ENCODE measurements around the gene ETV6.

The ETV6 gene

DNA sequence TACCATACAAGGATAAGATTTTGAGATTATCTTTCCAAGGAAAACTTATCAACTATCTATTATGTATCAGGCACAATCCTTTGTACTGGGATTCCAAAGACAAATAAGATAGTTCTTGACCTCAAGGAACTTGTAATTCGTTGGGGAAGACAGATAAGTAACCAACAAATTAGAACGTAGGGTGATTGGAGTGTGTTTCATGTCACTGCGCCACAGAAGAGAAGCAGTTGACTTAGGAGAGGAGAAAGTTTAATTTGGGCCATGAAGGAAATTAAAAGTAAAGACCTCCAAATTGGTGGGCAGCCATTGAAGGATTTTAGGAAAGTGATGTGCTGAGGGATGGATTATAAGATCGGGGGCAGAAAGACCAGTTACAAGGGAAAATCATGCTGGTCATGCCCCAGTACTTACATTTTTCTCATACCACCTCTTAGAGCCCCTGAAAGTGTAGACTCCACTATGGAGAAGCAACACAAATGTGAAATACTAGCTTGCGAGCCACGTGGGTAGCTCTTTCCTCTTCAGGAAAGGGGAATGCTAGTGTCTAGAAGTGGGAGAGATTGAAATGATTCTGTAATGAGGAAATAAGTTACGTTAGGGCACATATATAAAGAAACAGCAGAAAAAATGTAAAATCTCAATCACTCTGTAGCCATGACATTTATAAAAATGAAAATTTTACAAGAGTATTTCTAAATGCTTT is 148.7 kb downstream of the ETV6 start:
- Histone ChIP-seq H3K23ac (ENCODE audit: low read length) (no peak overlapping the region), H3K18ac (ENCODE audit: low read length) (no peak overlapping the region), H3K36me3 (ENCODE audit: control insufficient read depth, insufficient read depth, low read length) (no peaks in the 10 kb centered on the region), H3K27me3 (ENCODE audit: insufficient read depth, low read length, poor library complexity) (no peaks in the 10 kb centered on the region), H2BK120ac (ENCODE audit: low read depth, low read length) (no peak overlapping the region), H3K79me2 (ENCODE audit: control insufficient read depth, insufficient read depth, low read length) (no peaks in the 10 kb centered on the region), H3K27ac (ENCODE audit: low read depth, low read length) (no peak overlapping the region), H3K4ac (ENCODE audit: low read depth, low read length) (no peak overlapping the region), H3K4me2 (ENCODE audit: low read length) (no peak overlapping the region), H3K9ac (ENCODE audit: low read length) (no peak overlapping the region), H3K56ac (ENCODE audit: low read length) (no peak overlapping the region), H4K5ac (ENCODE audit: low read length) (no peak overlapping the region), H4K8ac (ENCODE audit: low read depth, low read length) (no peak overlapping the region), H3K79me1 (ENCODE audit: low read length) (no peaks in the 10 kb centered on the region), H3K4me1 (ENCODE audit: control insufficient read depth, low read depth, low read length) (peaks cover 11% of the 10 kb centered on the region), H2BK15ac (replicated peaks; ENCODE audit: low read depth) (no peak overlapping the region), H2AK5ac (ENCODE audit: low read length) (no peak overlapping the region), H3K4me3 (ENCODE audit: low read length) (no peak overlapping the region), H2BK5ac (ENCODE audit: low read length) (no peak overlapping the region)
- WGBS (ENCODE audit: extremely low coverage, insufficient coverage, low lambda C conversion rate) = no CpG with 5 or more reads among the region's 7 CpGs
- DNase-seq = no peak

DNA sequence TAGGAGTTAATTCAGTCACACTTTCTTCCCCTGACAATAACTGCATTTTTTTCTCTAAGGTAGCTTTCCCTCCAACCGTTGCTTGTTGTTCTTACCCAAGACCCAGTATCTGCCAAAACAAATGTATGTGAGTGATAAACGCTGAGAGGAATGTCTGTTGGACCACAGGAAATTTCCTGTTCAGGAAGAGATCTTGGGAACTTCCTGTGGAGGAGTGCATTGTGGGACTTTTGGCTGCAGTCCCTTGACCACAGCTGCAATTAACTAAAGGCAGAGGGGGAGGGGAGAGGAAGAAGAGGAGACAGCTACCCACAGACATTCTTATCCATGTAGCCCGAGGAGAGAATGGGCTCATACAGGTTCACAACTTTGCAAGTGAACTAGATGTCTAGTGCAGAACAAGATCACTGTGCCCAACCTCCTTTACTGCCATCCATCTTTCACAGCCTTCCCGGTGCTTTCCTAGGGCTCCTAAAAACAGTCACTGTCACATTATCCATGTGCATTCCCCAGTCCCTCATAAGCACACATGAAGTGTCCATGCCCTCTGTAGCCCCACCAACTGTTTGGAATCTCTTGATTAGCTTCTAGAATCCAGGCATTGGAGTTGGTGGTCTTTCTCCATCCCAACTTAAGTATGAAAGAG is 149.5 kb downstream of the ETV6 start:
- H3K79me2 ChIP-seq (ENCODE audit: control insufficient read depth, insufficient read depth, low read length) = no peaks in the 10 kb centered on the region
- H2BK120ac ChIP-seq (ENCODE audit: low read depth, low read length) = no peak overlapping the region
- H3K79me1 ChIP-seq (ENCODE audit: low read length) = no peaks in the 10 kb centered on the region
- no peak overlapping the region for H2BK5ac ChIP-seq (ENCODE audit: low read length)
- no peak overlapping the region for H3K23ac ChIP-seq (ENCODE audit: low read length)
- no peak overlapping the region for H3K56ac ChIP-seq (ENCODE audit: low read length)
- H3K27ac ChIP-seq (ENCODE audit: low read depth, low read length) = no peak overlapping the region
- H2BK15ac ChIP-seq (replicated peaks; ENCODE audit: low read depth) = no peak overlapping the region
- peak; percentile 37 for DNase-seq
- H3K4me3 ChIP-seq (ENCODE audit: low read length) = no peak overlapping the region
- peaks cover 11% of the 10 kb centered on the region for H3K4me1 ChIP-seq (ENCODE audit: control insufficient read depth, low read depth, low read length)
- no CpG with 5 or more reads among the region's 4 CpGs for WGBS (ENCODE audit: extremely low coverage, insufficient coverage, low lambda C conversion rate)
- no peak overlapping the region for H3K4ac ChIP-seq (ENCODE audit: low read depth, low read length)
- H3K4me2 ChIP-seq (ENCODE audit: low read length) = no peak overlapping the region
- H3K18ac ChIP-seq (ENCODE audit: low read length) = no peak overlapping the region
- no peak overlapping the region for H4K5ac ChIP-seq (ENCODE audit: low read length)
- H2AK5ac ChIP-seq (ENCODE audit: low read length) = no peak overlapping the region
- no peaks in the 10 kb centered on the region for H3K27me3 ChIP-seq (ENCODE audit: insufficient read depth, low read length, poor library complexity)
- no peak overlapping the region for H4K8ac ChIP-seq (ENCODE audit: low read depth, low read length)
- H3K36me3 ChIP-seq (ENCODE audit: control insufficient read depth, insufficient read depth, low read length) = no peaks in the 10 kb centered on the region
- H3K9ac ChIP-seq (ENCODE audit: low read length) = no peak overlapping the region

DNA sequence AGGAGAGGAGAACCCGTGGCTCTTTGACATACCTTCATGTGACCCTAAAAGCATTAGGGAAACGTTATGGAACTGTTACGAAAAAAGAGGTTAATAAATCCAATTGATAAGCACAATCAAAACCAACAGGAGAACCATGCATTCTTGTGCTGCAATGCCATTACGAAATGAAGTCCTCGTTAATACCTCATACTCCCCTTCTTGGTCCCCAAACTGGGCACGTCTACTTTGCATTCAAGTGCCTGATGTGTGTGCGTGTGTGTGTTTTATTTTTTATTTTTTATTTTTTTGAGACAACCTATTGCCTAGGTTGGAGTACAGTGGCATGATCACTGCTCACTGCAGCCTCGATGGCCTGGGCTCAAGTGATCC is 150.0 kb downstream of the ETV6 start:
- H2BK120ac ChIP-seq (ENCODE audit: low read depth, low read length) = no peak overlapping the region
- H4K5ac ChIP-seq (ENCODE audit: low read length) = no peak overlapping the region
- H2AK5ac ChIP-seq (ENCODE audit: low read length) = no peak overlapping the region
- H3K4me3 ChIP-seq (ENCODE audit: low read length) = no peak overlapping the region
- no peak overlapping the region for H3K27ac ChIP-seq (ENCODE audit: low read depth, low read length)
- no peak overlapping the region for H3K18ac ChIP-seq (ENCODE audit: low read length)
- no peak overlapping the region for H3K4me2 ChIP-seq (ENCODE audit: low read length)
- no CpG with 5 or more reads among the region's 8 CpGs for WGBS (ENCODE audit: extremely low coverage, insufficient coverage, low lambda C conversion rate)
- DNase-seq = no peak
- no peak overlapping the region for H3K4ac ChIP-seq (ENCODE audit: low read depth, low read length)
- H3K36me3 ChIP-seq (ENCODE audit: control insufficient read depth, insufficient read depth, low read length) = no peaks in the 10 kb centered on the region
- H2BK15ac ChIP-seq (replicated peaks; ENCODE audit: low read depth) = no peak overlapping the region
- H3K79me1 ChIP-seq (ENCODE audit: low read length) = no peaks in the 10 kb centered on the region
- H3K56ac ChIP-seq (ENCODE audit: low read length) = no peak overlapping the region
- H3K9ac ChIP-seq (ENCODE audit: low read length) = no peak overlapping the region
- no peaks in the 10 kb centered on the region for H3K27me3 ChIP-seq (ENCODE audit: insufficient read depth, low read length, poor library complexity)
- H3K79me2 ChIP-seq (ENCODE audit: control insufficient read depth, insufficient read depth, low read length) = no peaks in the 10 kb centered on the region
- no peak overlapping the region for H4K8ac ChIP-seq (ENCODE audit: low read depth, low read length)
- peaks cover 11% of the 10 kb centered on the region for H3K4me1 ChIP-seq (ENCODE audit: control insufficient read depth, low read depth, low read length)
- H2BK5ac ChIP-seq (ENCODE audit: low read length) = no peak overlapping the region
- H3K23ac ChIP-seq (ENCODE audit: low read length) = no peak overlapping the region

DNA sequence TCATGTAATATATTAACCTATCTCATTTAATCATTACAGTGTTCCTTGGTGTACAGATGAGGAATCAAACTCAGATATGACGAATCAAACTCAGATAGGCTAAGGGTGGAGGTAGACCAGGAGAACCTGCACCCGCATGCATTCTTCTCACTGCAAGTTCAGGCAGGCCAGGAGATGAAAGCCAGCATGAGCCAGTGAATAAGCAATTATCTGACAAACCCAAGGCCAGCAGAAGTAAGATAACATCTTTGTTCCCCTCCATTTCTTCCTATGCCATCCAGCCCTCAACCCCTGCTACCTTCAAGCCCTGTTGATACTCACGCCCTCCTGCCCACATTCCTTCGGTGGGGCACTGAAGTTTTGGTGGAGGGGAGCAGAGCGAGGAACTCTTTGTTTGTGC is 152.2 kb downstream of the ETV6 start:
- Histone ChIP-seq H4K5ac (ENCODE audit: low read length) (no peak overlapping the region), H3K4me2 (ENCODE audit: low read length) (no peak overlapping the region), H3K18ac (ENCODE audit: low read length) (peak overlapping the region; percentile 3), H2AK5ac (ENCODE audit: low read length) (no peak overlapping the region), H3K9ac (ENCODE audit: low read length) (no peak overlapping the region), H3K27me3 (ENCODE audit: insufficient read depth, low read length, poor library complexity) (no peaks in the 10 kb centered on the region), H3K56ac (ENCODE audit: low read length) (no peak overlapping the region), H3K4me3 (ENCODE audit: low read length) (no peak overlapping the region), H3K23ac (ENCODE audit: low read length) (no peak overlapping the region), H3K4me1 (ENCODE audit: control insufficient read depth, low read depth, low read length) (peaks cover 3% of the 10 kb centered on the region), H4K8ac (ENCODE audit: low read depth, low read length) (no peak overlapping the region), H2BK120ac (ENCODE audit: low read depth, low read length) (no peak overlapping the region), H3K79me1 (ENCODE audit: low read length) (no peaks in the 10 kb centered on the region), H3K79me2 (ENCODE audit: control insufficient read depth, insufficient read depth, low read length) (no peaks in the 10 kb centered on the region), H3K36me3 (ENCODE audit: control insufficient read depth, insufficient read depth, low read length) (no peaks in the 10 kb centered on the region), H2BK5ac (ENCODE audit: low read length) (no peak overlapping the region), H3K27ac (ENCODE audit: low read depth, low read length) (no peak overlapping the region), H3K4ac (ENCODE audit: low read depth, low read length) (no peak overlapping the region), H2BK15ac (replicated peaks; ENCODE audit: low read depth) (no peak overlapping the region)
- no CpG with 5 or more reads among the region's 5 CpGs for WGBS (ENCODE audit: extremely low coverage, insufficient coverage, low lambda C conversion rate)
- DNase-seq = no peak

DNA sequence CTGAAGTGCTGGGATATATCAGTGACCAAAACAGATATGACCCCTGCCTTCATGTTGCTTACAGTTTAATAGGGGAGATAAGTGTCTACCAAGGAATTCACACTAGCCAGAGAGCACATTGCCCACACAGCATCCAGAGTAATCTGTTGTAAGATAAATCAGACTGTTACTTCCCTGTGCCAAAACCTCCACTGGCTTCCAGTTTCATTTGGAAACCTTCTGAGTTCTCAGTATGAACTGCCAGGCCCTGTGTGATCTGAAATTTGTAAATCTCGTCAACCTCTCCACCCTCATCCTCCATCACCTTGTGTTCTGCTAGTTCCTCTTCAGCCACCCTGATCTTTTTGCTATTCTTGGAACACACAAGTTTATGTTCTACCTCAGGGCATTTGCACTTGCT is 154.7 kb downstream of the ETV6 start:
- H3K4ac ChIP-seq (ENCODE audit: low read depth, low read length) = no peak overlapping the region
- no peak overlapping the region for H3K4me2 ChIP-seq (ENCODE audit: low read length)
- H3K27ac ChIP-seq (ENCODE audit: low read depth, low read length) = no peak overlapping the region
- no peak overlapping the region for H3K9ac ChIP-seq (ENCODE audit: low read length)
- no peak overlapping the region for H2BK120ac ChIP-seq (ENCODE audit: low read depth, low read length)
- H3K23ac ChIP-seq (ENCODE audit: low read length) = no peak overlapping the region
- no peaks in the 10 kb centered on the region for H3K79me2 ChIP-seq (ENCODE audit: control insufficient read depth, insufficient read depth, low read length)
- no peak for DNase-seq
- H3K56ac ChIP-seq (ENCODE audit: low read length) = no peak overlapping the region
- no CpG with 5 or more reads among the region's 1 CpG for WGBS (ENCODE audit: extremely low coverage, insufficient coverage, low lambda C conversion rate)
- no peak overlapping the region for H2BK15ac ChIP-seq (replicated peaks; ENCODE audit: low read depth)
- no peaks in the 10 kb centered on the region for H3K36me3 ChIP-seq (ENCODE audit: control insufficient read depth, insufficient read depth, low read length)
- no peak overlapping the region for H4K5ac ChIP-seq (ENCODE audit: low read length)
- H3K4me3 ChIP-seq (ENCODE audit: low read length) = no peak overlapping the region
- peaks cover 3% of the 10 kb centered on the region for H3K4me1 ChIP-seq (ENCODE audit: control insufficient read depth, low read depth, low read length)
- no peaks in the 10 kb centered on the region for H3K79me1 ChIP-seq (ENCODE audit: low read length)
- no peak overlapping the region for H2BK5ac ChIP-seq (ENCODE audit: low read length)
- H3K27me3 ChIP-seq (ENCODE audit: insufficient read depth, low read length, poor library complexity) = no peaks in the 10 kb centered on the region
- H3K18ac ChIP-seq (ENCODE audit: low read length) = no peak overlapping the region
- no peak overlapping the region for H2AK5ac ChIP-seq (ENCODE audit: low read length)
- no peak overlapping the region for H4K8ac ChIP-seq (ENCODE audit: low read depth, low read length)

DNA sequence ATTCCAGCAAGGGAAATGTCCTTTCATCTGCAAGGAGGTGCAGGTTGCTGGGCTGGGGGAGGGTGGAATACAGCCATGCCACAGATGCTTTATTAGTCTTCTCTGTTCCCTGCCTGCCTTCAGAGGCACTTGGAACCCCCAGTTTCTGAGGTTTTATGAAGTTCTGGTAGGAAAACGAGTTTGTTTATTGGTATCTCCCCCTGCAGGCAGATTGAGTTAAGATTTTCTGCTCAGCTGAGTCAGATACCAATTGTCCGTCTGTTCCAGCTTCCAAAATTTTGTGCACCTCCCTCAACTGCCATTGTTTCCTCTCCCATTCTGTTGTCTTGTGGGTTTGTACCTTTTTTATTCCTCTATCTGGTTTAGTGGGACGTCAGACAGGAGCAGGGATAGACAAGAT is 155.6 kb downstream of the ETV6 start:
- Histone ChIP-seq H3K4me1 (ENCODE audit: control insufficient read depth, low read depth, low read length) (peaks cover 3% of the 10 kb centered on the region), H3K9ac (ENCODE audit: low read length) (no peak overlapping the region), H4K5ac (ENCODE audit: low read length) (no peak overlapping the region), H3K4me3 (ENCODE audit: low read length) (no peak overlapping the region), H3K36me3 (ENCODE audit: control insufficient read depth, insufficient read depth, low read length) (no peaks in the 10 kb centered on the region), H2BK120ac (ENCODE audit: low read depth, low read length) (no peak overlapping the region), H2BK5ac (ENCODE audit: low read length) (no peak overlapping the region), H3K18ac (ENCODE audit: low read length) (peak overlapping the region; percentile 34), H4K8ac (ENCODE audit: low read depth, low read length) (no peak overlapping the region), H3K79me1 (ENCODE audit: low read length) (no peaks in the 10 kb centered on the region), H2AK5ac (ENCODE audit: low read length) (no peak overlapping the region), H3K56ac (ENCODE audit: low read length) (no peak overlapping the region), H3K79me2 (ENCODE audit: control insufficient read depth, insufficient read depth, low read length) (no peaks in the 10 kb centered on the region), H3K23ac (ENCODE audit: low read length) (no peak overlapping the region), H3K27me3 (ENCODE audit: insufficient read depth, low read length, poor library complexity) (no peaks in the 10 kb centered on the region), H3K4me2 (ENCODE audit: low read length) (no peak overlapping the region), H2BK15ac (replicated peaks; ENCODE audit: low read depth) (no peak overlapping the region), H3K4ac (ENCODE audit: low read depth, low read length) (no peak overlapping the region), H3K27ac (ENCODE audit: low read depth, low read length) (no peak overlapping the region)
- no CpG with 5 or more reads among the region's 3 CpGs for WGBS (ENCODE audit: extremely low coverage, insufficient coverage, low lambda C conversion rate)
- no peak for DNase-seq

Measured in mesendoderm (in vitro differentiated cells).